ENCODE data around the gene MRPS18B. TPM values are rescaled to one million over a fixed set of nuclear protein-coding genes. Genes with fewer than 3 reads are reported as not detected.

The MRPS18B gene
- total and polyA plus RNA-seq, 2 of the 4 experiments (the other 2 are of a cell fraction), result 51.2 to 82.3 TPM

DNA sequence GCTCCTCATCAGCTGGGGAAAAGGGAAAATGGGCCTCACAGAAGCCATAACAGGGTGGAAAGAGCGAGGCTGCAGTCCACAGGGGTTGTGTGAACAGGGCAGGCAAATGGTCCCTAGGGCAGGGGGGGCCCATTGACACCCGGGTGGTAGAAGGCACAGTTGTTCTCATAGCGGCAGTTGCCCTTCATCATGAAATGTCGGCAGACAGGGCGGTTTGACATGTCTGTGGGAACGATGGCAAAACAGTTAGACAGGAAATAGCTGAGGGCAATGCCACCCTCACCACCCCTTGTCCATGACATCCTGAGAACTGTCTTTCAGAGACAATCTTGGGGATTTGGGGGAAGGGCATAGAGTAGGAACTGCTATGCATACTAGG, 16.2 kb upstream of the MRPS18B start:
- no peak for DNase-seq
- no peak overlapping the region for H2AK5ac ChIP-seq (ENCODE audit: low read depth, low read length)
- H4K8ac ChIP-seq (ENCODE audit: low read depth in 2 of 2, low read length in 2 of 2), result no peak overlapping the region
- H3K23ac ChIP-seq (ENCODE audit: low read depth, low read length), result no peak overlapping the region
- no peak overlapping the region for H3K9ac ChIP-seq (ENCODE audit: low read depth, low read length)
- no peak overlapping the region for H2BK5ac ChIP-seq (ENCODE audit: low read depth, low read length, poor library complexity, severe bottlenecking)
- in situ Hi-C loops (cut with MboI; ENCODE audit: low sequenced_read_pairs), result no loop called here
- no peak overlapping the region for H2BK20ac ChIP-seq (ENCODE audit: low read depth, low read length)
- TF ChIP-seq, protein P1, sequence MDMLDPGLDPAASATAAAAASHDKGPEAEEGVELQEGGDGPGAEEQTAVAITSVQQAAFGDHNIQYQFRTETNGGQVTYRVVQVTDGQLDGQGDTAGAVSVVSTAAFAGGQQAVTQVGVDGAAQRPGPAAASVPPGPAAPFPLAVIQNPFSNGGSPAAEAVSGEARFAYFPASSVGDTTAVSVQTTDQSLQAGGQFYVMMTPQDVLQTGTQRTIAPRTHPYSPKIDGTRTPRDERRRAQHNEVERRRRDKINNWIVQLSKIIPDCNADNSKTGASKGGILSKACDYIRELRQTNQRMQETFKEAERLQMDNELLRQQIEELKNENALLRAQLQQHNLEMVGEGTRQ (IDR thresholded peaks at IDR 0.05; ENCODE audit: low read depth, low read length), result no peak
- TF ChIP-seq MXI1 (IDR thresholded peaks at IDR 0.05; ENCODE audit: borderline replicate concordance, low read depth, low read length), result no peak
- POLR2A ChIA-PET (ENCODE audit: unreplicated experiment), result interaction anchor here (2.2 kb wide), 1 partner anchor 14 kb away, joined by 8 read pairs; no protein-coding TSS in a partner anchor
- intact Hi-C loops (cut with micrococcal nuclease), result no loop called here
- H3K14ac ChIP-seq (replicated peaks; ENCODE audit: low read depth, low read length), result no peak overlapping the region
- no peak overlapping the region for H3K18ac ChIP-seq (ENCODE audit: low read depth, low read length)
- no peak overlapping the region for H2AFZ ChIP-seq (replicated peaks; ENCODE audit: low read length, poor library complexity)
- H4K91ac ChIP-seq (ENCODE audit: insufficient read depth, low read depth, low read length), result no peak overlapping the region
- H3K9me3 ChIP-seq (ENCODE audit: control insufficient read depth, insufficient read depth, low read length), result no peaks in the 10 kb centered on the region
- H3K56ac ChIP-seq (ENCODE audit: extremely low read depth, insufficient read depth, low read length), result no peak overlapping the region
- 86% methylated on average over 1 of the region's 6 CpGs; no CpG with 5 or more reads in 1 of the 2 experiments for WGBS, 2 experiments (ENCODE audit: extremely low coverage in 2 of 2, insufficient read length in 1 of 2)
- H3K36me3 ChIP-seq (ENCODE audit: control insufficient read depth, insufficient read depth, low read length), result peaks cover 60% of the 10 kb centered on the region
- H3K4me2 ChIP-seq (ENCODE audit: low read depth, low read length), result no peak overlapping the region
- H3K4me3 ChIP-seq (ENCODE audit: insufficient read depth, low read depth, low read length), result no peak overlapping the region
- CTCF ChIA-PET, result no interaction called here
- H2BK120ac ChIP-seq (ENCODE audit: low read depth, low read length), result no peak overlapping the region
- dilution Hi-C loops (cut with HindIII; ENCODE audit: low sequenced_read_pairs, unreplicated experiment), result no loop called here
- H2BK15ac ChIP-seq (ENCODE audit: low read depth, low read length), result no peak overlapping the region
- BruUV-seq (replicated peaks), result no TSS peak
- H3K27ac ChIP-seq (ENCODE audit: insufficient read depth, low read length), result no peak overlapping the region
- H2AK9ac ChIP-seq (replicated peaks; ENCODE audit: low read depth, low read length, poor library complexity), result no peak overlapping the region
- peaks cover 9 to 41% of the 10 kb centered on the region in 2 experiments; a peak in 3 of 4 replicates for H3K79me1 ChIP-seq (ENCODE audit: low read depth in 1 of 2, low read length in 2 of 2)
- no peaks in the 10 kb centered on the region for H3K27me3 ChIP-seq (ENCODE audit: control insufficient read depth, insufficient read depth, low read length)
- H3K4me1 ChIP-seq (ENCODE audit: control insufficient read depth, insufficient read depth, low read length), result no peaks in the 10 kb centered on the region
- no peak overlapping the region for H3K4ac ChIP-seq (ENCODE audit: low read depth, low read length)
- 0 out of 2 replicates have a peak, but pooled peaks cover 5% of the 10 kb centered on the region for H3K9me1 ChIP-seq (ENCODE audit: insufficient read depth, low read length)
- peaks cover 56% of the 10 kb centered on the region for H4K20me1 ChIP-seq (ENCODE audit: insufficient read depth, low read length)
- no peak overlapping the region for H4K5ac ChIP-seq (ENCODE audit: low read depth, low read length)
- no peak for ATAC-seq (ENCODE audit: low read depth)

All from IMR-90 (cell line).